Fibroblast of the aortic adventitia (primary cell): ENCODE measurements around the gene PDK3. TPM values are rescaled to one million over a fixed set of nuclear protein-coding genes. Genes with fewer than 3 reads are reported as not detected.

Experiments
- DNase-seq: peaks from one replicate; pipeline ENCODE4 v3.0.0-alpha.2; 2010; ENCODE audit warnings: low read depth
- H3K4me3 ChIP-seq: 2 replicates; pipeline ENCODE4 v1.5.1; 2011; ENCODE audit warnings: low read depth, mild to moderate bottlenecking, control low read depth, low read length, moderate library complexity
- total RNA-seq: library from RNA; depleted of rRNA; stranded (reverse); fragments of >200 nt; gene quantifications from 2 replicates; pipeline ENCODE4 v1.2.3, GENCODE V29; 2012; ENCODE audit warnings: low replicate concordance
- TF ChIP-seq, protein P1 (sequence below): IDR thresholded peaks from 2 replicates; pipeline ENCODE4 v1.5.1; 2011; ENCODE audit warnings: mild to moderate bottlenecking, low read length, control low read depth, inconsistent platforms; ENCODE audit not compliant: insufficient read depth

The PDK3 gene
- total RNA-seq, 1 donor, result 6.7 TPM

DNA sequence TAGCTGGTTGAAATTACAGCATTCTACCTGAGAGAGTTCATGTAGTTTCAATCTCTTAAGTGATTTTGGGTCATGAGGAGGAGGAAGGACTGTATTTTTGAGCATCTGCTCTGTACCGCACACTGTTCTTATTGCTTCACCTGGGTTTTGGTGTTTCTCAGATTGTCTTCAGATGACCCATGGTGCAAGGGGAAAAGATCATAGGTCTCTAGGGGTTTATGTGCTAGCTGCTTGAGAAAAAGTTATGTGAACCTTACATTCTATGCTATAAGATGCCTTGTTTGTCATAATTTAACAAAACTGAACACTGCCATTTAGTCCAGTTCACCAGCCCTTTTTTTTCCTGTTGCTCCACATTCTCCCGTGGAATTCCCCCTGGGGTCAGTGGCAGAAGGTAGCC lies 60.4 kb downstream of the PDK3 start:
- TF ChIP-seq, protein P1, sequence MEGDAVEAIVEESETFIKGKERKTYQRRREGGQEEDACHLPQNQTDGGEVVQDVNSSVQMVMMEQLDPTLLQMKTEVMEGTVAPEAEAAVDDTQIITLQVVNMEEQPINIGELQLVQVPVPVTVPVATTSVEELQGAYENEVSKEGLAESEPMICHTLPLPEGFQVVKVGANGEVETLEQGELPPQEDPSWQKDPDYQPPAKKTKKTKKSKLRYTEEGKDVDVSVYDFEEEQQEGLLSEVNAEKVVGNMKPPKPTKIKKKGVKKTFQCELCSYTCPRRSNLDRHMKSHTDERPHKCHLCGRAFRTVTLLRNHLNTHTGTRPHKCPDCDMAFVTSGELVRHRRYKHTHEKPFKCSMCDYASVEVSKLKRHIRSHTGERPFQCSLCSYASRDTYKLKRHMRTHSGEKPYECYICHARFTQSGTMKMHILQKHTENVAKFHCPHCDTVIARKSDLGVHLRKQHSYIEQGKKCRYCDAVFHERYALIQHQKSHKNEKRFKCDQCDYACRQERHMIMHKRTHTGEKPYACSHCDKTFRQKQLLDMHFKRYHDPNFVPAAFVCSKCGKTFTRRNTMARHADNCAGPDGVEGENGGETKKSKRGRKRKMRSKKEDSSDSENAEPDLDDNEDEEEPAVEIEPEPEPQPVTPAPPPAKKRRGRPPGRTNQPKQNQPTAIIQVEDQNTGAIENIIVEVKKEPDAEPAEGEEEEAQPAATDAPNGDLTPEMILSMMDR, result no peak
- DNase-seq, result no peak
- H3K4me3 ChIP-seq, result no peak overlapping the region

DNA sequence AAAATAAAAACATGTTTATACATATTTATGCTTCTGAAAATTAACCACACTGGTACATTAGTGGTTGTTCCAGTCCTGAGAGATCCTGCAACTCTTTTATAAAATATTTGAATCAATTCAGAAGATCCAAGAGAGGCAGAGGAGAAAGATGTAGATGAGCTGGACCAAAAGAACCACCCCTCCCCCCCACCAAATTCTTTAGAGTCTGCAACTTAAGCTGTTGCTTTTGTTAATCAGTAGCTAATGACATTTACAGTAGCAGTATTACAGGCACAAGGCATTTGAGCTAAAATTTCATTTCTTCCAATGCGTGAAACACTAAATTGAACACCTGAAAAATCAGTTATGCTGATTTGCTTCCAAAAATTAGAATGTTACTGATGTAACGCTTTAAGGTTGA lies 61.5 kb downstream of the PDK3 start:
- TF ChIP-seq, protein P1, result no peak
- no peak for DNase-seq
- no peak overlapping the region for H3K4me3 ChIP-seq

DNA sequence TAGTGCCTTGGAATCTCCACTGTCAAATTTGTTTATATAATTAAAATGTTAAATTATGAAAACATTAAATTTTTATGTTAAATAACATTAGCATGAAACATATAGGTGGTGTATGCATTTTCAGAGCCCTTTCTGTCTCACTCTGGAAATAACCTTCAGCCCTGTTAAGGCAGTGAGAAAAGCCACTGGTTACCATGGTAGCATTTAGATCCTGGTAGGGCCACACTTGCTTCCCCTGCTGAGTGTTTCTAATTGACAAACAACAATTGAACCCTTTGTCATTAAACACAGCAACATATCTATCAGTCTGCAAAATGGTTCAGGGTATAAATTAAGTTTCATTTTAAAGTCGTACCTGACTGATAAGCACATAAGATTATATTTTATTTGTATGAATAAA lies 63.5 kb downstream of the PDK3 start:
- DNase-seq, result no peak
- TF ChIP-seq, protein P1, result no peak

DNA sequence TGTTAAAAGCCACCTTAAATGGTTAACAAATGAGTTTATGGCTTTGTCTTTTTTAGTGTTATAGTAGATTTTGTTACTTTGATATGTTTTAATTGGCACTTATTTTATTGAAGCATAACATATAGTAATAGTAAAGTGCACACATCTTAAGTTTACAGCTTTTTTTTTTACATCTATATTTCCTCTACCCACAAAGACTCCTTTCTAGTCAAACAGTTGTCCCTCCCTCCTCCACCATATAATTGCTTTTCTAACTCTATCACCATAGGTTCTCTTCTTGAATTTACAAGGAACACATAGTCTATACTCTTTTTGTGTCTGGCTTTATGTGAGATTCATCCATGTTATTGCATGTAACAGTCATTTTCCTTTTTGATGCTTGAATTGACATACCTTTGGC lies 71.5 kb downstream of the PDK3 start:
- TF ChIP-seq, protein P1, result no peak
- no peak overlapping the region for H3K4me3 ChIP-seq

More for the DNA sequence above, 63.5 kb downstream of the PDK3 start:
- H3K4me3 ChIP-seq, result no peak overlapping the region

DNA sequence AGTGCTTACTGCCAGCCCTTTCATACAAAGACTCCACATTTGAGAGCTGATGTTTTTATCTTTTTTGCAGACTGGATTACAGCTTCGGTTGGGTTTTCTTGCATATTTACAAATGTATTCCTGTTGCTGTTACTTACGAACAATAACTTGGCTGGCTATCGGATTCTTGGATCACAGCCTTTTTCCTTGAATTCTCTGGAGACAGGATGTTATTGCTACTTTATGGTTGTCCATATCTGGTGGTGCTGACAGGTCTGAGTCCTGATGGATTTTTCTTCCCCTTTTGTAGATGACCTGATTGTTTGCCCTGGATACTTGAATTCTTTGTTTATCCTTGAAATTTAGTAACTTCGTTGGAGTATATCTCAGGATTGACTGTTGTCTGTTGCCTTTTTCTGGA lies 77.7 kb downstream of the PDK3 start:
- TF ChIP-seq, protein P1, result no peak
- H3K4me3 ChIP-seq, result no peak overlapping the region
- peak; percentile 3 for DNase-seq

More for the DNA sequence above, 71.5 kb downstream of the PDK3 start:
- DNase-seq, result no peak

DNA sequence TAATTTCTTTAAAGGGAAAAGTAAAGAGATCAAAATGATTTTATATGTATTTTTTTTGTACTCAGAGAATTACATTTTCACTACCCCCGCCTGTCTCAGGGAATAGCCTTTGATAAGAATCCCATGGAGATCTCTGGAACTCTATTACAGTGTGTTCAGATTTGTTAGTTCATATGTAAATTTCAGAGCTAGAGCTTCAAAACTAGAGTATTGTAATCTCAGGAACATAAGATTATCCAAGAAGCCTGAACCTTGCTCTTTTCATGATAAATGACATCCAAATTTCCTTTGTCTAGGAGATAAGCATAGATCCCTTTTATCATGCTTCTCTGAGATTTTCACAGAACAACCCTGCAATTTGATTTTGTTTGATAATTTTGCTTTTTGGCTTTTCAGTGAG lies 82.9 kb downstream of the PDK3 start:
- H3K4me3 ChIP-seq, result no peak overlapping the region
- no peak for DNase-seq
- TF ChIP-seq, protein P1, result no peak

DNA sequence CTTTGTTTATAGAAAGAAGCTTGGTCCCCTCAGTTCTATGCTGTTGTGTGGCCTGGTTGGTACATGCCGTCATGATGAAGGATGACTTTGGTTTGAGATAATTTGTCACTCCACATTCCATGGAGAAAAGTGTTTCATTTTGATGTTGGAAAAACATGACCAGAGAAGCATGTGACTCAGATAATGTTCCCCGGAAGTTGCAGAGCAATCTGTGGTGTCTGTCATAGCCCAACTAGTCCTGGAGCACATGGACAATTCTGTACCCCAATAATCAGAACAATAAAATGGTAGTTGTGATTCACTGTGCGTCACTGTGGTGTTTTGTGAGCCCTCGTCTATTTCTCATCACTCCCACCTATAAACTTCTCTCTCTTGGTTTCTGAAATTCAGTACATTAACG lies 85.1 kb downstream of the PDK3 start:
- no peak overlapping the region for H3K4me3 ChIP-seq
- no peak for DNase-seq
- TF ChIP-seq, protein P1, result no peak
